ENCODE data around the gene ISYNA1.

The ISYNA1 gene

GRCh38 chr19:18435842-18436670, 1.9 kb downstream of the ISYNA1 start:
- Histone ChIP-seq H3K4me1 (peaks cover 21% of the 10 kb centered on the region), H3K9me3 (no peaks in the 10 kb centered on the region), H3K27me3 (ENCODE audit: low read depth) (no peaks in the 10 kb centered on the region), H3K36me3 (replicated peaks) (peaks cover 28% of the 10 kb centered on the region), H3K4me3 (peak overlapping the region; percentile 62)
- no peak for DNase-seq (ENCODE audit: low spot score in 2 of 2)
- in situ Hi-C loops (cut with MboI; ENCODE audit: low sequenced_read_pairs) = no loop called here

GRCh38 chr19:18435178-18435841, 2.6 kb downstream of the ISYNA1 start:
- Histone ChIP-seq H3K9me3 (no peaks in the 10 kb centered on the region), H3K27me3 (ENCODE audit: low read depth) (no peaks in the 10 kb centered on the region), H3K4me3 (no peak overlapping the region), H3K36me3 (replicated peaks) (peaks cover 28% of the 10 kb centered on the region), H3K4me1 (peaks cover 21% of the 10 kb centered on the region)
- no peak for DNase-seq (ENCODE audit: low spot score in 2 of 2)
- in situ Hi-C loops (cut with MboI; ENCODE audit: low sequenced_read_pairs) = no loop called here

GRCh38 chr19:18434411-18435175, 3.3 kb downstream of the ISYNA1 start:
- peaks cover 16% of the 10 kb centered on the region for H3K4me1 ChIP-seq
- in situ Hi-C loops (cut with MboI; ENCODE audit: low sequenced_read_pairs) = no loop called here
- H3K9me3 ChIP-seq = no peaks in the 10 kb centered on the region
- peaks cover 28% of the 10 kb centered on the region for H3K36me3 ChIP-seq (replicated peaks)
- H3K27me3 ChIP-seq (ENCODE audit: low read depth) = no peaks in the 10 kb centered on the region
- DNase-seq (ENCODE audit: low spot score in 2 of 2) = no peak
- H3K4me3 ChIP-seq = no peak overlapping the region

- DNase-seq (ENCODE audit: low spot score in 2 of 2) = no peak
- no peaks in the 10 kb centered on the region for H3K9me3 ChIP-seq
- in situ Hi-C loops (cut with MboI; ENCODE audit: low sequenced_read_pairs) = no loop called here
- no peak overlapping the region for H3K4me3 ChIP-seq
- H3K36me3 ChIP-seq (replicated peaks) = peaks cover 28% of the 10 kb centered on the region
- peaks cover 14% of the 10 kb centered on the region for H3K4me1 ChIP-seq
- H3K27me3 ChIP-seq (ENCODE audit: low read depth) = no peaks in the 10 kb centered on the region
Observed at GRCh38 chr19:18433735-18434398, 4.1 kb downstream of the ISYNA1 start.

GRCh38 chr19:18433015-18433691, 4.8 kb downstream of the ISYNA1 start:
- in situ Hi-C loops (cut with MboI; ENCODE audit: low sequenced_read_pairs) = no loop called here
- H3K4me3 ChIP-seq = no peak overlapping the region
- H3K4me1 ChIP-seq = peaks cover 11% of the 10 kb centered on the region
- peaks cover 31% of the 10 kb centered on the region for H3K36me3 ChIP-seq (replicated peaks)
- DNase-seq (ENCODE audit: low spot score in 2 of 2) = no peak
- H3K27me3 ChIP-seq (ENCODE audit: low read depth) = no peaks in the 10 kb centered on the region
- H3K9me3 ChIP-seq = no peaks in the 10 kb centered on the region

GRCh38 chr19:18432275-18433014, 5.5 kb downstream of the ISYNA1 start:
- Histone ChIP-seq H3K9me3 (no peaks in the 10 kb centered on the region), H3K4me1 (peaks cover 10% of the 10 kb centered on the region), H3K27me3 (ENCODE audit: low read depth) (no peaks in the 10 kb centered on the region), H3K36me3 (replicated peaks) (peaks cover 31% of the 10 kb centered on the region), H3K4me3 (no peak overlapping the region)
- in situ Hi-C loops (cut with MboI; ENCODE audit: low sequenced_read_pairs) = no loop called here
- DNase-seq (ENCODE audit: low spot score in 2 of 2) = no peak

GRCh38 chr19:18431351-18432197, 6.4 kb downstream of the ISYNA1 start:
- in situ Hi-C loops (cut with MboI; ENCODE audit: low sequenced_read_pairs) = no loop called here
- H3K9me3 ChIP-seq = no peaks in the 10 kb centered on the region
- H3K27me3 ChIP-seq (ENCODE audit: low read depth) = no peaks in the 10 kb centered on the region
- H3K36me3 ChIP-seq (replicated peaks) = peaks cover 31% of the 10 kb centered on the region
- H3K4me3 ChIP-seq = no peak overlapping the region
- H3K4me1 ChIP-seq = peaks cover 7% of the 10 kb centered on the region
- DNase-seq (ENCODE audit: low spot score in 2 of 2) = no peak

GRCh38 chr19:18430417-18431144, 7.4 kb downstream of the ISYNA1 start:
- peaks cover 21% of the 10 kb centered on the region for H3K36me3 ChIP-seq (replicated peaks)
- in situ Hi-C loops (cut with MboI; ENCODE audit: low sequenced_read_pairs) = no loop called here
- no peaks in the 10 kb centered on the region for H3K27me3 ChIP-seq (ENCODE audit: low read depth)
- H3K9me3 ChIP-seq = no peaks in the 10 kb centered on the region
- peaks cover 6% of the 10 kb centered on the region; the same call in 1 of the 2 replicates for H3K4me1 ChIP-seq
- no peak overlapping the region for H3K4me3 ChIP-seq
- no peak for DNase-seq (ENCODE audit: low spot score in 2 of 2)

GRCh38 chr19:18429717-18430416, 8.1 kb downstream of the ISYNA1 start:
- Histone ChIP-seq H3K9me3 (no peaks in the 10 kb centered on the region), H3K4me3 (no peak overlapping the region), H3K4me1 (peaks cover 6% of the 10 kb centered on the region; the same call in 1 of the 2 replicates), H3K36me3 (replicated peaks) (peaks cover 16% of the 10 kb centered on the region), H3K27me3 (ENCODE audit: low read depth) (no peaks in the 10 kb centered on the region)
- DNase-seq (ENCODE audit: low spot score in 2 of 2) = no peak
- in situ Hi-C loops (cut with MboI; ENCODE audit: low sequenced_read_pairs) = no loop called here

GRCh38 chr19:18428787-18429674, 8.9 kb downstream of the ISYNA1 start:
- H3K9me3 ChIP-seq = no peaks in the 10 kb centered on the region
- H3K27me3 ChIP-seq (ENCODE audit: low read depth) = no peaks in the 10 kb centered on the region
- H3K4me1 ChIP-seq = peaks cover 6% of the 10 kb centered on the region; the same call in 1 of the 2 replicates
- H3K36me3 ChIP-seq (replicated peaks) = peaks cover 8% of the 10 kb centered on the region
- DNase-seq (ENCODE audit: low spot score in 2 of 2) = peak; percentile 39 to 81
- in situ Hi-C loops (cut with MboI; ENCODE audit: low sequenced_read_pairs) = no loop called here
- H3K4me3 ChIP-seq = no peak overlapping the region

Measured in HAP-1 (cell line).